ENCODE results near the gene CHCHD10.

The CHCHD10 gene

DNA sequence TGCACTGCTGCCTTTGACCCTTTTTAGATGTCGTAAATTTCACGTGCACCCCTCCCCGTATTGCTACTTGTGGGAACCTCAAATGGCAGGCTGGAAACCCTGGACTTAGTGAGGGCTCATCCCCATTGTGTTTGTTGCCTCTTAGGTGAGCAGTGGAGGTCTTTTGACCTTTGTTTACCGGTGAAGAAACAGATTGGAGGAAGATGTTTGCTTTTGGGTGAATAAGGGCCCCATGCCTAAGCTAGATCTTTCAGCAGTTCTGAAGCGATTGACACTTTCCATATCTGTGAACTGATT is 19.8 kb upstream of the CHCHD10 start:
- no peak for DNase-seq (ENCODE audit: low read depth)

DNA sequence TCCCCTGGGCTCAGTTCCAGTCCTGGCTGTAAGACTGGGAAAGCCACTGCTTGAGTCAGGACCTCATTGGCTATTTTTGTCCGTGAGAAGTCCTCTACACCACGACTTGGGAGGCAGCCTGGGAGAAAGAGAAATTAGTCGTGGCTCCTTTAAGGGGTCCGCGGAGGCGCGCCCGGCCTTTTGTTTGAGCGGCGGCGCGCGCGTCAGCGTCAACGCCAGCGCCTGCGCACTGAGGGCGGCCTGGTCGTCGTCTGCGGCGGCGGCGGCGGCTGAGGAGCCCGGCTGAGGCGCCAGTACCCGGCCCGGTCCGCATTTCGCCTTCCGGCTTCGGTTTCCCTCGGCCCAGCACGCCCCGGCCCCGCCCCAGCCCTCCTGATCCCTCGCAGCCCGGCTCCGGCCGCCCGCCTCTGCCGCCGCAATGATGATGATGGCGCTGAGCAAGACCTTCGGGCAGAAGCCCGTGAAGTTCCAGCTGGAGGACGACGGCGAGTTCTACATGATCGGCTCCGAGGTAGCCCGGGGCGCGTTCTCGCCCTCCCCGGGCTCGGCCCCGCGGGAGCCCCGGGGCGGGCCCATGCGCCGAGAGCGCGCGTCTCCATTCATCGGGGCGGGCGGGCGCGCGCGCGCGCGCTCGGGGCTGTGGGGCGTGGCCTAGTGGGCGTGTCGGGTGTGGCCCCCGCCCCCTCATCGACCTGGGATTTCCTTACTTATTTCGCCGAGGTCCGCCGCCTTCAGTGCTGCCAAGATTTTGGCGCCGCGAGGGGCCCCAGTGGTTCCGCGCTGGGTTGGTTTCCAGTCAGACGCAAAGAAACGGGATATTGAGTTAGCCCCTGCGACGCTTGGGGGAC is 19.2 kb upstream of the CHCHD10 start, which contains the start of gene SMARCB1:
Gene SMARCB1 (plus strand): TSS at position 215 of the 848 bp plus-strand sequence. CDS start 204 bp downstream, at position 419.
- peak; percentile 47 for DNase-seq (ENCODE audit: low read depth)

GRCh38 chr22:23786261-23786710 is 18.5 kb upstream of the CHCHD10 start:
- DNase-seq (ENCODE audit: low read depth): no peak

DNA sequence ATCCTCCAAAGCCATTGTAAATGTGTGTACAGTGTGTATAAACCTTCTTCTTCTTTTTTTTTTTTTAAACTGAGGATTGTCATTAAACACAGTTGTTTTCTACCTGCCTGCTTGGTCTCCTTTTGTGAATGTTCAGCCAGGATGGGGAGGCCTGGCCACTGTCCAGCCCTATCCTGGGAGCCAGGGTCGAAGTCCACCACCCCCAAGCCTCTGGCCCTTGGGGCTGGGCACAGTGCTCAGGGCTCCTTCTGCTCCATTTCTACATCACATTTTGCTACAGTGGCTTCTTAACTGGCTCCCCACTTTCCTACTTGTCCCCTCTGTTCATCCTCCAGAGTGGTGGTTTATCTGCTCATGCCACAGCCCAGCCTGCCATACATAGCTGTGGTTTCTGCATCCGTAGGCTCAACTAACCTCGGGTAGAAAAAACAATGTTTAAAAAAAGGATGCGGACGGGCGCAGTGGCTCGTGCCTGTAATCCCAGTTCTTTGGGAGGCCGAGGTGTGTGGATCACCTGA is 16.5 kb upstream of the CHCHD10 start:
- no peak for DNase-seq (ENCODE audit: low read depth)

- DNase-seq (ENCODE audit: low read depth): no peak
Measured at GRCh38 chr22:23783265-23784150, 15.7 kb upstream of the CHCHD10 start.

DNA sequence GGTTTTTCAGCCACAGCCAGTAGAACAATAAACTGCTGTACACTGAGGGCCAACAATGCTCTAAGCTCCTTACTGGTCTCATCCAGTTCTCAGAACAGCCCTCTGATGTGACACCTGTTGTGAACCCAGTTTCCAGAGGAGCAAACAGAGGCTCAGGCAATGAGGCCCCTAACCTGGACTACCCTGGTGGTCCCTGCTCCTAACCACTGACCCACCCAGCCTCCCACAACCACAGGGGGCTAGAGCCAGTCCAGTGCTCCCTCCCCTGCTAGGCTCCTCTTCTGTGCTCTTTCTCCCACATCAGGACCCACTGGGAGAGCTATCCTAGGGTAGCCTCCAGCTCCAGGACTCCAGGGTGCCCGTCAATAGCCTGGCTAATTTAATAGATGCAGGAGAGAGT is 14.9 kb upstream of the CHCHD10 start:
- DNase-seq (ENCODE audit: low read depth): no peak

DNA sequence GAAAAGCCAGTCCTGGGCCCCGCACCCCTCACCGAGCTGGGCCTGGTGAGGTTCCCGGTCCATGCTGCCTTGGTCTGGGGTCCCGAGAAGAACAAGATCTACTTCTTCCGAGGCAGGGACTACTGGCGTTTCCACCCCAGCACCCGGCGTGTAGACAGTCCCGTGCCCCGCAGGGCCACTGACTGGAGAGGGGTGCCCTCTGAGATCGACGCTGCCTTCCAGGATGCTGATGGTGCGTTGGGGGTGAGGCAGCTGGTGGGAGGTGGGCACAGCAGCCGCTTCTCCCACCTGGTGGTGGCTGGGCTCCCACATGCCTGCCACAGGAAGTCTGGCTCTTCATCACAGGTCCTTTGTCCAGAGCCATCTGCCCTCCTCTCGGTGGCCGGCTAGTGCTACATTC is 14.5 kb upstream of the CHCHD10 start:
- DNase-seq (ENCODE audit: low read depth): no peak

- no peak for DNase-seq (ENCODE audit: low read depth)
Measured at GRCh38 chr22:23781511-23782183, 13.9 kb upstream of the CHCHD10 start.

DNA sequence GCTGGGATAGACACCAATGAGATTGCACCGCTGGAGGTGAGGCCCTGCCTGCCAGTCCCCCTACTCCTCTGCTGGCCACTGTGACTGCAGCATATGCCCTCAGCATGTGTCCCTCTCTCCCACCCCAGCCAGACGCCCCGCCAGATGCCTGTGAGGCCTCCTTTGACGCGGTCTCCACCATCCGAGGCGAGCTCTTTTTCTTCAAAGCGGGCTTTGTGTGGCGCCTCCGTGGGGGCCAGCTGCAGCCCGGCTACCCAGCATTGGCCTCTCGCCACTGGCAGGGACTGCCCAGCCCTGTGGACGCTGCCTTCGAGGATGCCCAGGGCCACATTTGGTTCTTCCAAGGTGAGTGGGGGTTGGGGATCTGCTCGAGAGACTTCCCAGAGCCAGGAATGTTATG is 13.3 kb upstream of the CHCHD10 start:
- DNase-seq (ENCODE audit: low read depth): no peak

GRCh38 chr22:23780146-23780748 is 12.5 kb upstream of the CHCHD10 start:
- no peak for DNase-seq (ENCODE audit: low read depth)

GRCh38 chr22:23779731-23780130 is 12.0 kb upstream of the CHCHD10 start:
- DNase-seq (ENCODE audit: low read depth): no peak

DNA sequence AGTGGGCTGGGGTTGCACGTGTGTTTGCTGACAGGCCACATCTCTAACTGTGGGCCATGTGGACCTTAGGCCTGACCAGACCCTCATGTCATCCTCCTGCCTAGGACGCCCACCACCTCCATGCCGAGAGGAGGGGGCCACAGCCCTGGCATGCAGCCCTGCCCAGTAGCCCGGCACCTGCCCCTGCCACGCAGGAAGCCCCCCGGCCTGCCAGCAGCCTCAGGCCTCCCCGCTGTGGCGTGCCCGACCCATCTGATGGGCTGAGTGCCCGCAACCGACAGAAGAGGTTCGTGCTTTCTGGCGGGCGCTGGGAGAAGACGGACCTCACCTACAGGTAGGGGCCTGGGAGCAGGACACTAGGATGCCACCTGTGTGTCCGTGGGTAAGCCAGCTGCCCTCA is 11.3 kb upstream of the CHCHD10 start:
- DNase-seq (ENCODE audit: low read depth): no peak

DNA sequence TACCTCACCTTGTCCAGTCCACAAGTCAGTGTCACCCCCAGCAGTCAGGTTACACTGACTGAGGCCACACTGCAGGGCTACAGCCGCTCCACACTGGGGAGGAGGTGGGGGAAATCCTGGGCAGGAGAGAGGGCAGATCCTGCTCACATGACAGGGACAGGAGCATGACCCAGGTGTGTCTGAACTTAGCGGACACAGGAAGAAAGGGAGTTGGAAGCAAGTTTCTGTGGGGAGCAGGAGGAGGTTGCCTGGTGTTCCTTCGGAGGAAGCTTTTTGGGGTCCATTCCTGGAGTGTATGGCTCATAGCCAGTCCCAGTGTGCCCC is 10.8 kb upstream of the CHCHD10 start:
- no peak for DNase-seq (ENCODE audit: low read depth)

DNA sequence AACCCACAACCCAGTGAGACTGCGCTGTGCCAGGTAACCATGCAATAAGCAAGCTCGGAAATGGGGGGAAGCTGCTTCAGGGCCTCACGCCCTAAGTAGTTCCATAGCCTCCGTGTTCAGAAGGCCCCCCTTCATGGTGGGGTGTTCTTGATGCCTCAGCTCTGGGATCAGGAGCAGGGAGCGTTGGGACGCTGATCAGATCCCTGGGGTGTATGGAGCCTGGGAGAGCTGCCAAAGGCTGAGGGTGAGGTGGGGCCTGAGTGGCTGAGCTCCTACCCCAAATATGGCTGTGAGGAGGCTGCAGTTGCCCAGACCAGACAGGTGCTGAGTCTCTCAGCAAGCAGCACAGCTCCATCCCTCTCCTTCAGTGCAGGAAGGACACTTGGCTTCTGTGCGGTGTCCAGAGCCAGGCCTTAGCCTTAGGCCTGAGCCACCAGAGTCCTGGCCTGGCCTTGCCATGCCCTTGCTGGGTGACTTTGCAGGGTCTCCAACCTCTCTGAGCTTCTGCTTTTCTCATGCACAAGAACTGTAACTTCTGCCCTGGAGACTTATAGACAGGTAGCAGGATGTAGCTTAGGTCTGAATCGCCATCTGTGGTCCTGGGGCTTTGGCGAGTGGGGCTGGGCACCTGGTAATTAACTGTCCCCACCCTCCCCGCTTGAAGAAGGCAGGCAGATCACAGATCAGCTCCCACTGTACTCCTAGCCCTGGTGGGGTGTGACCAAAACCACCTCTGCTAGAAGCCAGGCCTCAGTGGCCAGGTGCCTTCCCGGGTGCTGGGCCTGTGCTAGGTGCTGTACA is 10.2 kb upstream of the CHCHD10 start:
- no peak for DNase-seq (ENCODE audit: low read depth)

- DNase-seq (ENCODE audit: low read depth): no peak
Measured at GRCh38 chr22:23775779-23776375, 8.1 kb upstream of the CHCHD10 start.

DNA sequence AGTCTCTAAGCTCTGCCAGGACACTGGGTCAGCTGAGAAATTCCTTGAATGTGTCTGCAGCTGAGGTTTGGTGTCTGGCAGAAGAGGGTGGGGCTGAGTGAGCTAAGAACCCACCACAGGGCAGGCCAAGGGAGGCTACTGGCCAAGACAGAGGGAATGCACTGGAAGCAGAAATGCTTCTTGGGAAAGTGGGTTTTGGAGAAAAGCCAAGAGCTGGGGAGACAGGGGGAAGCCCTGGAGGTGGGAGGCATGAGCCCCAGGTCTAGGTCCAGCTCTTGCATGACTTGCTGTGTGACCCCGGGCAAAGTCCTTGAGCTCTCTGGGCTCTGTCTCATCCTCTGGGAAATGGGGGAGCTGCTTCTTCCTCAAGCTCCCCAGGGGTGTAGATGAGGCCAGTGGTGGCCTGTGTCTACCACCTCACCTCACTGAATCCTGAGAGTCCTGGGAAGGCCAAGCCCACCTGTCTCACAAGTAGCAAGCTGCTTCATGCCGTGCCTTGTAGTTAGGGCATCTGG is 7.2 kb upstream of the CHCHD10 start:
- no peak for DNase-seq (ENCODE audit: low read depth)

DNA sequence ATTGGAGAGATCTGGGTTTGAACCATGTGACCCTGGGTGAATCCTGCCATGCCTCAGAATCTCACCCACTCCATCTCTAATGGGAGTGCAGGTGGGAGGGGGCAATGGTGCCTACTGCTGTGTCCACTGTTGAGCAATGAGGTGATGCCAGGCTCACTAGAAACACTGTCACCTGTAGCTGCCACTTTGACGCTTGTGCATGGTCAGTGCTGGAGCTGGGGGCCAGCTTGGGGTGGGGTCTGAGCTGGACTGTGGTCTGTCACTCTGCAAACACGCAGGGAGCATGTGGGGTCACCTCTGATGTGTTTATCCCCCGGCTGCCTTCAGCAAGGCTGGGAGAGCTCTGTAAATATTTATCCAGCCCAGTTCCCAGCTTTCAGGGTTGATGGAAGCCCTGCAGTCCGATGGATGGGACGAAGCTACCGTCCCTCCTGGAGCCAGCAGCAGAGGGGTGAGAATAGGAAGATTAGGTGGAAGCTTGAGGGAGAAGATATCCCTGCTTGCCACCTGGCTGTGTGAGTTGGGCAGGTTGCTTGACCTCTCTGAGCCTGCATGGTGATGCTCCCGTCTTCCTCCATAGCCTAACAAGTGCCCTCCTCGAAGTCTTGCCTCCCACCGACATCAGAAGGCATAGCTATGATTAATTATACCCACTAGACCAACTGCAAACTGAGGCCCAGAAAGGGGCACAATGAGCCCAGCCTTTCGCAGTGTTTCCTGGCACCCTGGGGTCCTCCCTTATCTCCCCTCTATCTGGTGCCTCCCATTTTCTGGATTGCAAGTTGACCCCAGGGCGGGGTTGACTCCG is 6.5 kb upstream of the CHCHD10 start:
- no peak for DNase-seq (ENCODE audit: low read depth)

DNA sequence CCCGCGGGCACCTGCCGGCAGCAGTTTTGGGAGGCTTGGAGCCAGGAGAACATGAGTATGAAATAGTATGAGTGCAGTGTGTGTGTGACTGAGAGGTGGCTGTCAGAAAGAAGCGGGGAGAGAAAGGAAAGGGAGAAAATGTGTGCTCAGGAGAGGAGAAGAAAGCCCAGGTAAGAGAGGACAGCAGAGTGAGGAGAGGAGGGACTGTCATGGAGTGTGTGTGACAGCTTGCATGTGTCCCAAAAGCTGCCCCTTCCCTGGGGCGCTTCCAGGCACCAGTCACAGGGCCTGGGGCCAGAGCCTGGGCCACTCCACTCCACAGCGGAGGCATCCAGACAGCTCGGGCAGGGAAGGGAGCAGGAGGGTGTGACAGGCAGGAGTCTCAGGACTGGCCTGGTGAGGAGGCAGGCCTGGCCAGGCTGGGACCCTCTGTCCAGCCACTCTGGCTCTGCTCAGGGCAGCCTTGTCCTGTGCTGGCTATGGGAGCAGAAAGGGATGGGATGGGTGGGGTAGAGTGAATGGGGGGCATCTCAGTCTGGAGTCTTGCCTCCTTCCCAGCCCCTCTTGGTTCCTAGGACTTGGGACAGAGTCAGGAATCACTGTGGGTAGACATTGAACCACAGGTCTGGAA is 5.8 kb upstream of the CHCHD10 start:
- no peak for DNase-seq (ENCODE audit: low read depth)

Data from non-pigmented ciliary epithelial cell (primary cell).